Measurements from ENCODE around the gene ITGA6.

Gene ITGA6

GRCh38 chr2:172404824-172405223 is 22.6 kb upstream of the ITGA6 start:
- FAIRE-seq (no peak), DNase-seq (ENCODE audit: insufficient read length, low spot score) (no peak)
- no peak for TF ChIP-seq CTCF (IDR thresholded peaks at IDR 0.05; ENCODE audit: insufficient read depth, missing control alignments)

- no peak for FAIRE-seq
- no peak for TF ChIP-seq CTCF (IDR thresholded peaks at IDR 0.05; ENCODE audit: insufficient read depth, missing control alignments)
- DNase-seq (ENCODE audit: insufficient read length, low spot score): no peak
These were observed 21.7 kb upstream of the ITGA6 start for GRCh38 chr2:172405673-172406072.

GRCh38 chr2:172408143-172408766 is 19.1 kb upstream of the ITGA6 start:
- FAIRE-seq: no peak
- TF ChIP-seq CTCF (IDR thresholded peaks at IDR 0.05; ENCODE audit: insufficient read depth, missing control alignments): no peak
- DNase-seq (ENCODE audit: insufficient read length, low spot score): no peak

GRCh38 chr2:172409042-172409441 is 18.3 kb upstream of the ITGA6 start:
- no peak for TF ChIP-seq CTCF (IDR thresholded peaks at IDR 0.05; ENCODE audit: insufficient read depth, missing control alignments)
- DNase-seq (ENCODE audit: insufficient read length, low spot score) (no peak), FAIRE-seq (no peak)

- DNase-seq (ENCODE audit: insufficient read length, low spot score) (no peak), FAIRE-seq (no peak)
- TF ChIP-seq CTCF (IDR thresholded peaks at IDR 0.05; ENCODE audit: insufficient read depth, missing control alignments): no peak
These were observed 14.3 kb upstream of the ITGA6 start for GRCh38 chr2:172412984-172413492.

- DNase-seq (ENCODE audit: insufficient read length, low spot score) (no peak), FAIRE-seq (no peak)
- TF ChIP-seq CTCF (IDR thresholded peaks at IDR 0.05; ENCODE audit: insufficient read depth, missing control alignments): no peak
These were observed 12.1 kb upstream of the ITGA6 start for GRCh38 chr2:172415157-172415864.

- FAIRE-seq (no peak), DNase-seq (ENCODE audit: insufficient read length, low spot score) (no peak)
- no peak for TF ChIP-seq CTCF (IDR thresholded peaks at IDR 0.05; ENCODE audit: insufficient read depth, missing control alignments)
These were observed 11.6 kb upstream of the ITGA6 start for GRCh38 chr2:172415865-172416183.
